Endodermal cell (in vitro differentiated cells): ENCODE data around the gene CNIH3. TPM values are rescaled to one million over a fixed set of nuclear protein-coding genes. Genes with fewer than 3 reads are reported as not detected.

Source experiments
- DNase-seq: peaks from one replicate; pipeline ENCODE4 v3.0.0-alpha.2; 2017
- H3K27ac ChIP-seq: 2 replicates; pipeline ENCODE4 v1.5.1; 2013; ENCODE audit warnings: mild to moderate bottlenecking, low read depth, low read length, moderate library complexity
- H3K27me3 ChIP-seq: 2 replicates; pipeline ENCODE4 v1.6.1; 2013; ENCODE audit warnings: mild to moderate bottlenecking, low read length, moderate library complexity; ENCODE audit not compliant: insufficient read depth, control insufficient read depth, poor library complexity, severe bottlenecking
- H3K36me3 ChIP-seq: 2 replicates; pipeline ENCODE4 v1.7.0; 2013; ENCODE audit warnings: mild to moderate bottlenecking, low read length, moderate library complexity; ENCODE audit not compliant: control insufficient read depth, insufficient read depth
- H3K4me1 ChIP-seq: one replicate; pipeline ENCODE4 v1.7.0; 2013; ENCODE audit warnings: low read length; ENCODE audit not compliant: control insufficient read depth, insufficient read depth
- H3K4me3 ChIP-seq: 2 replicates; pipeline ENCODE4 v1.5.1; 2013; ENCODE audit warnings: mild to moderate bottlenecking, low read length, moderate library complexity
- H3K9ac ChIP-seq: 2 replicates; pipeline ENCODE4 v1.6.1; 2013; ENCODE audit warnings: mild to moderate bottlenecking, low read length, moderate library complexity; ENCODE audit not compliant: poor library complexity, severe bottlenecking; ENCODE audit errors: extremely low read depth
- H3K9me3 ChIP-seq: 2 replicates; pipeline ENCODE4 v1.6.1; 2013; ENCODE audit warnings: mild to moderate bottlenecking, low read length, moderate library complexity; ENCODE audit not compliant: control insufficient read depth
- H3K27ac Mint-ChIP-seq: 2 replicates; pipeline ENCODE4 v1.8.0; 2020; ENCODE audit warnings: mixed read lengths
- H3K27me3 Mint-ChIP-seq: 2 replicates; pipeline ENCODE4 v1.8.0; 2021; ENCODE audit warnings: mild to moderate bottlenecking, mixed read lengths; ENCODE audit not compliant: insufficient read depth
- H3K36me3 Mint-ChIP-seq: 2 replicates; pipeline ENCODE4 v1.8.0; 2020; ENCODE audit warnings: low read depth, mixed read lengths
- H3K4me1 Mint-ChIP-seq: 2 replicates; pipeline ENCODE4 v1.8.0; 2020; ENCODE audit warnings: mixed read lengths
- H3K4me3 Mint-ChIP-seq: 2 replicates; pipeline ENCODE4 v1.8.0; 2020; ENCODE audit warnings: mild to moderate bottlenecking, moderate library complexity, mixed read lengths
- H3K9me3 Mint-ChIP-seq: 2 replicates; pipeline ENCODE4 v1.8.0; 2020; ENCODE audit warnings: mild to moderate bottlenecking, mixed read lengths
- CTCF ChIP-seq: fragments of 200-600 bp; sonication (generic); conservative IDR thresholded peaks from 2 replicates; pipeline ENCODE4 v1.5.0; 2021; ENCODE audit warnings: antibody characterized with exemption, mild to moderate bottlenecking
- WGBS, 2 experiments: methylation state at CpG; one replicate each; pipeline versions ENCODE4 v1.1.5 to v1.1.7; 2013; ENCODE audit warnings: missing lambda C conversion rate in 2 of 2, mixed read lengths in 1 of 2; ENCODE audit not compliant: insufficient coverage in 1 of 2, insufficient read length in 1 of 2; 5-methylcytosine and 5-hydroxymethylcytosine counted together
- total RNA-seq, 2 donors: library from RNA; stranded (reverse); fragmentation: NEBNext Ultra II Directional in 1 of 2; extraction: Animal tissue kit (Norgen Biotek cat#: 25700) in 1 of 2; gene quantifications; 2 replicates in 1 of 2; 3 replicates in 1 of 2; pipeline ENCODE4 v1.2.1, GENCODE V29; 2021

The CNIH3 gene
- total RNA-seq, 2 donors from 2014 or later, result 4.5 to 6.6 TPM

GRCh38 chr1:224662870-224663269, 46.8 kb downstream of the CNIH3 start:
- TF ChIP-seq CTCF, result no peak
- peaks cover 5% of the 10 kb centered on the region for H3K27me3 ChIP-seq
- H3K4me1 ChIP-seq, result no peaks in the 10 kb centered on the region
- H3K27me3 Mint-ChIP-seq, result peaks cover 4% of the 10 kb centered on the region
- DNase-seq, result no peak
- H3K4me3 Mint-ChIP-seq, result no peak overlapping the region
- no peak overlapping the region for H3K27ac ChIP-seq
- H3K9ac ChIP-seq, result no peak overlapping the region
- H3K4me1 Mint-ChIP-seq, result peaks cover 20% of the 10 kb centered on the region
- 96 to 100% methylated on average over 3 of the region's 3 CpGs for WGBS, 2 experiments
- no peaks in the 10 kb centered on the region for H3K9me3 Mint-ChIP-seq
- no peaks in the 10 kb centered on the region for H3K9me3 ChIP-seq
- H3K36me3 Mint-ChIP-seq, result no peaks in the 10 kb centered on the region
- no peak overlapping the region for H3K27ac Mint-ChIP-seq
- H3K36me3 ChIP-seq, result no peaks in the 10 kb centered on the region
- no peak overlapping the region for H3K4me3 ChIP-seq

- WGBS, 2 experiments, result 85 to 89% methylated on average over 2 to 3 of the region's 3 CpGs
- no peak for DNase-seq
- H3K4me1 Mint-ChIP-seq, result peaks cover 14% of the 10 kb centered on the region
- H3K9me3 Mint-ChIP-seq, result peaks cover under 1% of the 10 kb centered on the region
- Histone ChIP-seq H3K4me1 (no peaks in the 10 kb centered on the region), H3K27me3 (peaks cover 5% of the 10 kb centered on the region), H3K4me3 (no peak overlapping the region), H3K36me3 (no peaks in the 10 kb centered on the region), H3K9me3 (no peaks in the 10 kb centered on the region), H3K27ac (no peak overlapping the region), H3K9ac (no peak overlapping the region)
- peaks cover 2% of the 10 kb centered on the region for H3K36me3 Mint-ChIP-seq
- TF ChIP-seq CTCF, result no peak
- peaks cover 5% of the 10 kb centered on the region for H3K27me3 Mint-ChIP-seq
- H3K27ac Mint-ChIP-seq, result no peak overlapping the region
- no peak overlapping the region for H3K4me3 Mint-ChIP-seq
These were observed 48.9 kb downstream of the CNIH3 start for GRCh38 chr1:224665016-224665415.

- peaks cover 3% of the 10 kb centered on the region for H3K36me3 Mint-ChIP-seq
- H3K4me1 ChIP-seq, result no peaks in the 10 kb centered on the region
- H3K9me3 ChIP-seq, result no peaks in the 10 kb centered on the region
- H3K4me1 Mint-ChIP-seq, result peaks cover 14% of the 10 kb centered on the region
- H3K27ac Mint-ChIP-seq, result no peak overlapping the region
- H3K27me3 Mint-ChIP-seq, result peaks cover 8% of the 10 kb centered on the region
- no peak overlapping the region for H3K9ac ChIP-seq
- H3K36me3 ChIP-seq, result no peaks in the 10 kb centered on the region
- peaks cover 2% of the 10 kb centered on the region for H3K9me3 Mint-ChIP-seq
- peaks cover 5% of the 10 kb centered on the region for H3K27me3 ChIP-seq
- H3K27ac ChIP-seq, result no peak overlapping the region
- DNase-seq, result peak; percentile 69
- no peak overlapping the region for H3K4me3 Mint-ChIP-seq
- no peak for TF ChIP-seq CTCF
- H3K4me3 ChIP-seq, result no peak overlapping the region
These were observed 50.0 kb downstream of the CNIH3 start for GRCh38 chr1:224666078-224666477.
